Measurements from ENCODE around the gene FOXO4.
A peak's percentile ranks its signal among the peaks of the same experiment; 100 is the strongest.
"Not testable (repeated sequence)": the region's sequence is repeated elsewhere in the genome, so short reads cannot be mapped to it uniquely, and the experiment has no call there.

FOXO4 gene

DNA sequence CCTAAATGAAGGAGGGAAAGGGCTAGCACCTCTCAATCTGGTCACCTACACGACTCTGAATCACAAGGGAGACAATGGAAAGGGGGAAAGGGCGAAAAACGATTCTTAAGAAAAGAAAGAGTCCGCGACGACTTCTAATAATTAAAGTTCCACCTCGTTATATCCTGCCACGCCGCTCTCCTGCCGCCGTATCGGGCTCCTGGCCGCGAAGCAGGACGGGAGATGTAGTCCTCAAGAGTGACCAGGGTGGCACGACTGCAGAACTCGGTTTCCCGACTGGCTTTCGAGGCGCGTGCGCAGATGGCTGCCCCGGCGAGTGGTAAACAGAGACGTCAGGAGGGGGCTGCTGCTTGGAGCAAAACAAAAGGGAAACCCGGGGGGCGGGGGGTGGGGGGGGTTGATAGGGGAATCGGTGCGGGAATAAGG, at the start of gene FOXO4:
TSS of gene FOXO4 (plus strand) at position 297 of the 426 bp plus-strand sequence. CDS start 678 bp downstream, outside the sequence.
- H3K9ac ChIP-seq (ENCODE audit: low read depth, low read length) = peak within 1 kb of the TSS; percentile 72
- H3K36me3 ChIP-seq (ENCODE audit: insufficient read depth, low read length) = no peaks in the 10 kb centered on the region
- peaks cover 16% of the 10 kb centered on the region for H3K4me1 ChIP-seq (ENCODE audit: insufficient read depth, low read length)
- H3K9me3 ChIP-seq (ENCODE audit: control insufficient read depth, insufficient read depth, low read length) = no peaks in the 10 kb centered on the region

- not testable (repeated sequence) for H3K36me3 ChIP-seq (ENCODE audit: insufficient read depth, low read length); H3K9me3 ChIP-seq (ENCODE audit: control insufficient read depth, insufficient read depth, low read length); H3K4me1 ChIP-seq (ENCODE audit: insufficient read depth, low read length); H3K9ac ChIP-seq (ENCODE audit: low read depth, low read length)
These were observed 47.8 kb upstream of the FOXO4 start for GRCh38 chrX:71047891-71048290.

GRCh38 chrX:71052721-71053120, 42.9 kb upstream of the FOXO4 start:
- Histone ChIP-seq H3K4me1 (ENCODE audit: insufficient read depth, low read length) (no peaks in the 10 kb centered on the region), H3K36me3 (ENCODE audit: insufficient read depth, low read length) (no peaks in the 10 kb centered on the region), H3K9ac (ENCODE audit: low read depth, low read length) (peak overlapping the region; percentile 67), H3K9me3 (ENCODE audit: control insufficient read depth, insufficient read depth, low read length) (no peaks in the 10 kb centered on the region)

DNA sequence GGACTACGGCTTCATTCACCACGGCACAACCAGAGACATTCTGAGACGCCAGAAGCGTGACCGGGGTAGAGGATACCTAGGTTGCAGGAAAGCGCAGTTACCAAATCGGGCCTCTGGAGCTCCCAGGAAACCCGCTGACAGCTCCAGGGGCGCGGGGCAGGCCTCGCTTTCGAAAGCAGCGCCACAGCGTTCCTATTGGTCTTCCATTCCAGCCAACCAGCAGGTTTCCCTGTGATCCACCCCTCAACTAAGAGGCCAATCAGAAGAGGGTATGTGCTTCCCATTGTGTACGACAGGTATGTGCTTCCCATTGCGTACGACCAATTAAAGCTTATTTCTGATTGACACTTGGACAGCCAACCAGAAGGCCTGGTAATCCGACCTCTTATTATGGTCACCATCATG, 42.4 kb upstream of the FOXO4 start:
- H3K9ac ChIP-seq (ENCODE audit: low read depth, low read length) = peak overlapping the region; percentile 67
- peaks cover under 1% of the 10 kb centered on the region; the same call in 1 of the 2 replicates for H3K36me3 ChIP-seq (ENCODE audit: insufficient read depth, low read length)
- no peaks in the 10 kb centered on the region for H3K9me3 ChIP-seq (ENCODE audit: control insufficient read depth, insufficient read depth, low read length)

GRCh38 chrX:71056867-71057266, 38.8 kb upstream of the FOXO4 start:
- Histone ChIP-seq H3K9ac (ENCODE audit: low read depth, low read length) (no peak overlapping the region), H3K9me3 (ENCODE audit: control insufficient read depth, insufficient read depth, low read length) (no peaks in the 10 kb centered on the region), H3K36me3 (ENCODE audit: insufficient read depth, low read length) (peaks cover 3% of the 10 kb centered on the region), H3K4me1 (ENCODE audit: insufficient read depth, low read length) (no peaks in the 10 kb centered on the region)

More for the DNA sequence above, 42.4 kb upstream of the FOXO4 start:
- H3K4me1 ChIP-seq (ENCODE audit: insufficient read depth, low read length) = no peaks in the 10 kb centered on the region

- H3K9me3 ChIP-seq (ENCODE audit: control insufficient read depth, insufficient read depth, low read length) = no peaks in the 10 kb centered on the region
- H3K9ac ChIP-seq (ENCODE audit: low read depth, low read length) = no peak overlapping the region
- H3K4me1 ChIP-seq (ENCODE audit: insufficient read depth, low read length) = no peaks in the 10 kb centered on the region
- H3K36me3 ChIP-seq (ENCODE audit: insufficient read depth, low read length) = peaks cover 6% of the 10 kb centered on the region
These were observed 37.7 kb upstream of the FOXO4 start for GRCh38 chrX:71057848-71058530.

GRCh38 chrX:71060127-71060526, 35.5 kb upstream of the FOXO4 start:
- peaks cover 7% of the 10 kb centered on the region for H3K36me3 ChIP-seq (ENCODE audit: insufficient read depth, low read length)
- H3K4me1 ChIP-seq (ENCODE audit: insufficient read depth, low read length) = no peaks in the 10 kb centered on the region
- no peaks in the 10 kb centered on the region for H3K9me3 ChIP-seq (ENCODE audit: control insufficient read depth, insufficient read depth, low read length)
- no peak overlapping the region for H3K9ac ChIP-seq (ENCODE audit: low read depth, low read length)

GRCh38 chrX:71067089-71067488, 28.6 kb upstream of the FOXO4 start:
- H3K36me3 ChIP-seq (ENCODE audit: insufficient read depth, low read length) = peaks cover 4% of the 10 kb centered on the region; the same call in 1 of the 2 replicates
- peak overlapping the region; percentile 80; the same call in 1 of the 2 replicates for H3K9ac ChIP-seq (ENCODE audit: low read depth, low read length)
- H3K9me3 ChIP-seq (ENCODE audit: control insufficient read depth, insufficient read depth, low read length) = no peaks in the 10 kb centered on the region
- H3K4me1 ChIP-seq (ENCODE audit: insufficient read depth, low read length) = no peaks in the 10 kb centered on the region

DNA sequence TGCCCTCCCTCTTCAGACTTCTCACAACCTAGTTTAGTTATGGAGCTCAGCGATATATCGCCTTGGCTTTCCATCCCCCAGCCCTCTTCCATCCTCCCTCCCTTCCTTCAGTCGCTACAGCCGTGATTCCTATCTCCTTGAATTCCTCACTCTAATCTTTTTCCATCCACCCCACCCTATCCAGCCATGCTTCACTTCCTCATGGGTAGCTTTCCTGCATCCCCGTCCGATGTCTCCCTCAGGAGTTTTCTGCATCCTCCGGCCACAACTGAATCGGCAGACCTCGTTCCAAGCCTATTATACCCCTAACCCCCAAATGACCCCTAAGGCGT, 28.0 kb upstream of the FOXO4 start:
- Histone ChIP-seq H3K9ac (ENCODE audit: low read depth, low read length) (peak overlapping the region; percentile 80), H3K9me3 (ENCODE audit: control insufficient read depth, insufficient read depth, low read length) (no peaks in the 10 kb centered on the region)

GRCh38 chrX:71068044-71068918, 27.4 kb upstream of the FOXO4 start, which contains the start of gene SNX12:
Gene SNX12, minus strand, starts transcription at chrX:71068334. Its CDS starts 28 bp downstream, at chrX:71068306.
- H3K9ac ChIP-seq (ENCODE audit: low read depth, low read length) = peak within 1 kb of the TSS; percentile 80
- H3K36me3 ChIP-seq (ENCODE audit: insufficient read depth, low read length) = no peaks in the 10 kb centered on the region
- no peaks in the 10 kb centered on the region for H3K4me1 ChIP-seq (ENCODE audit: insufficient read depth, low read length)
- H3K9me3 ChIP-seq (ENCODE audit: control insufficient read depth, insufficient read depth, low read length) = no peaks in the 10 kb centered on the region

More for the DNA sequence above, 28.0 kb upstream of the FOXO4 start:
- no peaks in the 10 kb centered on the region for H3K4me1 ChIP-seq (ENCODE audit: insufficient read depth, low read length)
- peaks cover 4% of the 10 kb centered on the region; the same call in 1 of the 2 replicates for H3K36me3 ChIP-seq (ENCODE audit: insufficient read depth, low read length)

GRCh38 chrX:71070531-71070930, 25.1 kb upstream of the FOXO4 start:
- no peaks in the 10 kb centered on the region for H3K4me1 ChIP-seq (ENCODE audit: insufficient read depth, low read length)
- H3K36me3 ChIP-seq (ENCODE audit: insufficient read depth, low read length) = no peaks in the 10 kb centered on the region
- no peak overlapping the region for H3K9ac ChIP-seq (ENCODE audit: low read depth, low read length)
- no peaks in the 10 kb centered on the region for H3K9me3 ChIP-seq (ENCODE audit: control insufficient read depth, insufficient read depth, low read length)

- Histone ChIP-seq H3K4me1 (ENCODE audit: insufficient read depth, low read length) (no peaks in the 10 kb centered on the region), H3K9ac (ENCODE audit: low read depth, low read length) (no peak overlapping the region), H3K36me3 (ENCODE audit: insufficient read depth, low read length) (no peaks in the 10 kb centered on the region), H3K9me3 (ENCODE audit: control insufficient read depth, insufficient read depth, low read length) (no peaks in the 10 kb centered on the region)
These were observed 14.1 kb upstream of the FOXO4 start for GRCh38 chrX:71081330-71082123.

DNA sequence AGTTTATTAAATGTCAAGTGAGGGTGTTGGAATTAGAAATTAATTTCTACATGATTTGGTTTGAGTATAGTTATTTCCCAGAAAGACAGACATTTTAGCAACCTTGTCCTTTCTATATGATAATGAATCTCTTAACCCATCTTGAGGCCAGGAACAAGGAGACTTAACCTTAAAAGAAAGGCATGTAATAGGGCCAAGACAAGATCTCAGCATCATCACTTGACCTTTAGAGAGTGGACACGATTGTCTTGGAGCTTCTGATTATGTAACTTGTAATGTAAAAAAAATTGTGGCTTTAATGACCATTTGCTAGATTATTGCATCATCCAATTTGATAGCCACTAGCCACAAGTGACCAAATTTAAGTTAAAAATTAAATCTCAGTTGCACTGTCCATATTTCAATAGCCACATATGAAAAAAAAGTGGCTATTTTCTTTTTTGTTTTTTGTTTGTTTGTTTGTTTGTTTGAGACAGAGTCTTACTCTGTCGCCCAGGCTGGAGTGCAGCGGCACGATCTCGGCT, 13.5 kb upstream of the FOXO4 start:
- H3K4me1 ChIP-seq (ENCODE audit: insufficient read depth, low read length) = no peaks in the 10 kb centered on the region
- no peak overlapping the region for H3K9ac ChIP-seq (ENCODE audit: low read depth, low read length)
- no peaks in the 10 kb centered on the region for H3K9me3 ChIP-seq (ENCODE audit: control insufficient read depth, insufficient read depth, low read length)
- H3K36me3 ChIP-seq (ENCODE audit: insufficient read depth, low read length) = no peaks in the 10 kb centered on the region

DNA sequence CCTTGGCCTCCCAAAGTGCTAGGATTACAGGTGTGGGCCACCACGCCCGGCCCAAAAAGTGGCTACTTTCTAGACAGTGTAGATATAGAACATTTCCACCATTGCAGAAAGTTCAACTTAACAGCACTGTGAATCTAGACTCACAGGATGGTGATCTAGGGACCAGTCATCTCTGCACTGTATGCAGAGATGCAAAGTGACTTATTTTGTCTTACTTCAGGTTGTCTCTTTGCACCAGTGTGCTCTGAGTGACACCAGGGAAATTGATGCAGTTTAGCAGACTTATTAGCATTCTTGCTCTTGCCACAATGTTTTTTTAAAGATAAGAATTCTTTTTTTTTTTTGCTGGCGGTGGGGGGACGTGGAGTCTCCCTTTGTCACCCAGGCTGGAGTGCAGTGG, 12.8 kb upstream of the FOXO4 start:
- H3K4me1 ChIP-seq (ENCODE audit: insufficient read depth, low read length) = no peaks in the 10 kb centered on the region
- no peaks in the 10 kb centered on the region for H3K9me3 ChIP-seq (ENCODE audit: control insufficient read depth, insufficient read depth, low read length)
- no peaks in the 10 kb centered on the region for H3K36me3 ChIP-seq (ENCODE audit: insufficient read depth, low read length)
- H3K9ac ChIP-seq (ENCODE audit: low read depth, low read length) = no peak overlapping the region

Measured in ES-I3 (cell line).